Neural cell (in vitro differentiated cells): ENCODE measurements around the gene DACH1. TPM values are rescaled to one million over a fixed set of nuclear protein-coding genes. Genes with fewer than 3 reads are reported as not detected.

Experiments
- H2AFZ ChIP-seq: fragments of 200-600, 300-800 bp; sonication (generic), shearing (Covaris generic); 2 replicates; pipeline ENCODE4 v1.6.0; 2014; ENCODE audit warnings: low read depth, mild to moderate bottlenecking, antibody characterized with exemption, low read length, moderate library complexity
- H3F3A ChIP-seq: fragments of 200-600 bp; shearing (Covaris generic); 2 replicates; pipeline ENCODE4 v1.6.1; 2016; ENCODE audit warnings: mild to moderate bottlenecking, moderate library complexity, mixed read lengths, antibody characterized with exemption, low read length; ENCODE audit not compliant: insufficient read depth, poor library complexity, severe bottlenecking
- H3K27ac ChIP-seq: fragments of 200-600, 300-800 bp; sonication (generic), shearing (Covaris generic); 2 replicates; pipeline ENCODE4 v1.5.1; 2014; ENCODE audit warnings: mild to moderate bottlenecking, low read length, moderate library complexity
- H3K27me3 ChIP-seq: fragments of 300-800, 200-600 bp; sonication (generic), shearing (Covaris generic); 2 replicates; pipeline ENCODE4 v1.6.0; 2014; ENCODE audit warnings: mild to moderate bottlenecking, low read depth, low read length, moderate library complexity; ENCODE audit not compliant: insufficient read depth
- H3K36me3 ChIP-seq: fragments of 300-800, 200-600 bp; sonication (generic), shearing (Covaris generic); 2 replicates; pipeline ENCODE4 v1.5.1; 2014; ENCODE audit warnings: mild to moderate bottlenecking, antibody characterized with exemption, low read length, moderate library complexity; ENCODE audit not compliant: insufficient read depth
- H3K4me2 ChIP-seq: fragments of 300-800, 200-600 bp; sonication (generic), shearing (Covaris generic); 2 replicates; pipeline ENCODE4 v1.6.0; 2014; ENCODE audit warnings: mild to moderate bottlenecking, low read length
- H3K4me3 ChIP-seq: fragments of 300-800, 200-600 bp; sonication (generic), shearing (Covaris generic); 2 replicates; pipeline ENCODE4 v1.5.1; 2014; ENCODE audit warnings: mild to moderate bottlenecking, low read length, moderate library complexity
- H3K79me2 ChIP-seq: fragments of 200-600 bp; shearing (Covaris generic); replicated peaks from 2 replicates; pipeline ENCODE4 v1.6.0; 2014; ENCODE audit warnings: mild to moderate bottlenecking, low read length, moderate library complexity; ENCODE audit not compliant: insufficient read depth
- H3K9ac ChIP-seq: fragments of 300-800, 200-600 bp; sonication (generic), shearing (Covaris generic); 2 replicates; pipeline ENCODE4 v1.6.1; 2016; ENCODE audit warnings: mild to moderate bottlenecking, low read length, mixed read lengths
- H3K9me2 ChIP-seq: fragments of 200-600 bp; shearing (Covaris generic); 2 replicates; pipeline ENCODE4 v1.6.1; 2016; ENCODE audit warnings: mild to moderate bottlenecking, low read length, mixed read lengths; ENCODE audit not compliant: insufficient read depth
- H3K9me3 ChIP-seq: fragments of 200-600, 300-800 bp; sonication (generic), shearing (Covaris generic); 2 replicates; pipeline ENCODE4 v1.6.1; 2016; ENCODE audit warnings: mild to moderate bottlenecking, mixed run types, low read length, moderate library complexity, mixed read lengths
- H4K20me1 ChIP-seq: fragments of 200-600 bp; shearing (Covaris generic); 2 replicates; pipeline ENCODE4 v1.6.1; 2016; ENCODE audit warnings: mild to moderate bottlenecking, mixed run types; ENCODE audit not compliant: insufficient read depth
- CTCF ChIP-seq: fragments of 450-650 bp; IDR thresholded peaks from 2 replicates; pipeline ENCODE4 v1.5.1; 2014; ENCODE audit warnings: antibody characterized with exemption, mild to moderate bottlenecking, moderate library complexity; ENCODE audit not compliant: poor library complexity, severe bottlenecking
- EP300 ChIP-seq: fragments of 450-650 bp; conservative IDR thresholded peaks from 2 replicates; pipeline ENCODE4 v1.6.1; 2014; ENCODE audit warnings: antibody characterized with exemption, mild to moderate bottlenecking, moderate library complexity; ENCODE audit not compliant: poor library complexity, severe bottlenecking
- EZH2 ChIP-seq: fragments of 200-600, 300-800 bp; shearing (Covaris generic), sonication (generic); IDR thresholded peaks from 2 replicates; pipeline ENCODE4 v1.6.1; 2014; ENCODE audit warnings: antibody characterized with exemption, low read length, borderline replicate concordance, mild to moderate bottlenecking; ENCODE audit not compliant: insufficient read depth, poor library complexity, severe bottlenecking
- MXI1 ChIP-seq: fragments of 450-650 bp; conservative IDR thresholded peaks from 2 replicates; pipeline ENCODE4 v1.6.1; 2014; ENCODE audit warnings: antibody characterized with exemption, mild to moderate bottlenecking; ENCODE audit not compliant: poor library complexity, severe bottlenecking
- POLR2AphosphoS5 ChIP-seq: IDR thresholded peaks from 2 replicates; pipeline ENCODE4 v1.6.1; 2012
- RAD21 ChIP-seq: fragments of 450-650 bp; conservative IDR thresholded peaks from 2 replicates; pipeline ENCODE4 v1.6.1; 2014; ENCODE audit warnings: antibody characterized with exemption, mild to moderate bottlenecking, moderate library complexity
- REST ChIP-seq: IDR thresholded peaks from 2 replicates; pipeline ENCODE4 v1.6.1; 2012; ENCODE audit warnings: borderline replicate concordance
- SMC3 ChIP-seq: fragments of 450-650 bp; conservative IDR thresholded peaks from 2 replicates; pipeline ENCODE4 v1.6.1; 2014; ENCODE audit warnings: antibody characterized with exemption, mild to moderate bottlenecking, moderate library complexity; ENCODE audit not compliant: poor library complexity
- TAF1 ChIP-seq: IDR thresholded peaks from 2 replicates; pipeline ENCODE4 v1.6.1; 2012; ENCODE audit warnings: low read depth
- polyA plus RNA-seq: library from polyadenylated mRNA; depleted of rRNA; stranded (reverse); fragments of >200 nt; gene quantifications from 2 replicates; pipeline ENCODE4 v1.2.3, GENCODE V29; 2014

Gene DACH1
- polyA plus RNA-seq, 1 donor from 2014 or later, result 20.0 TPM

- Histone ChIP-seq H3K9ac (no peak overlapping the region), H4K20me1 (no peaks in the 10 kb centered on the region), H3K4me3 (no peak overlapping the region), H3F3A (no peaks in the 10 kb centered on the region), H3K36me3 (no peaks in the 10 kb centered on the region), H3K79me2 (no peaks in the 10 kb centered on the region), H2AFZ (no peak overlapping the region), H3K9me3 (no peaks in the 10 kb centered on the region), H3K27ac (no peak overlapping the region), H3K27me3 (no peaks in the 10 kb centered on the region), H3K4me2 (no peak overlapping the region), H3K9me2 (no peaks in the 10 kb centered on the region)
- TF ChIP-seq RAD21, result no peak
- TF ChIP-seq MXI1, result no peak
- TF ChIP-seq TAF1, result no peak
- no peak for TF ChIP-seq EP300
- no peak for TF ChIP-seq POLR2AphosphoS5
Measured at GRCh38 chr13:71730267-71730666, 136.7 kb downstream of the DACH1 start.

- Histone ChIP-seq H3K4me3 (no peak overlapping the region), H3K36me3 (no peaks in the 10 kb centered on the region), H3K9me3 (no peaks in the 10 kb centered on the region), H3K27me3 (no peaks in the 10 kb centered on the region), H3K79me2 (no peaks in the 10 kb centered on the region), H3K27ac (no peak overlapping the region), H4K20me1 (no peaks in the 10 kb centered on the region), H2AFZ (no peak overlapping the region), H3K9ac (no peak overlapping the region), H3F3A (no peaks in the 10 kb centered on the region), H3K4me2 (no peak overlapping the region), H3K9me2 (no peaks in the 10 kb centered on the region)
- no peak for TF ChIP-seq RAD21
Measured at GRCh38 chr13:71729441-71729840, 137.6 kb downstream of the DACH1 start.

GRCh38 chr13:71727662-71728061, 139.3 kb downstream of the DACH1 start:
- no peaks in the 10 kb centered on the region for H3K36me3 ChIP-seq
- no peaks in the 10 kb centered on the region for H3K27me3 ChIP-seq
- H3K9ac ChIP-seq, result no peak overlapping the region
- H2AFZ ChIP-seq, result no peak overlapping the region
- H4K20me1 ChIP-seq, result no peaks in the 10 kb centered on the region
- no peaks in the 10 kb centered on the region for H3K9me3 ChIP-seq
- no peak for TF ChIP-seq TAF1
- no peak for TF ChIP-seq CTCF
- no peak for TF ChIP-seq EZH2
- no peak for TF ChIP-seq REST
- no peak for TF ChIP-seq EP300
- no peak for TF ChIP-seq RAD21
- no peak for TF ChIP-seq POLR2AphosphoS5
- TF ChIP-seq MXI1, result no peak
- no peak for TF ChIP-seq SMC3
- H3K9me2 ChIP-seq, result no peaks in the 10 kb centered on the region
- no peaks in the 10 kb centered on the region for H3F3A ChIP-seq
- no peak overlapping the region for H3K27ac ChIP-seq
- H3K4me2 ChIP-seq, result no peak overlapping the region
- no peaks in the 10 kb centered on the region for H3K79me2 ChIP-seq
- H3K4me3 ChIP-seq, result no peak overlapping the region
